ENCODE data around the gene SGSH. TPM values are rescaled to one million over a fixed set of nuclear protein-coding genes. Genes with fewer than 3 reads are reported as not detected.

Gene SGSH
- total RNA-seq, 1 experiment from 2014 or later: 31.7 TPM

DNA sequence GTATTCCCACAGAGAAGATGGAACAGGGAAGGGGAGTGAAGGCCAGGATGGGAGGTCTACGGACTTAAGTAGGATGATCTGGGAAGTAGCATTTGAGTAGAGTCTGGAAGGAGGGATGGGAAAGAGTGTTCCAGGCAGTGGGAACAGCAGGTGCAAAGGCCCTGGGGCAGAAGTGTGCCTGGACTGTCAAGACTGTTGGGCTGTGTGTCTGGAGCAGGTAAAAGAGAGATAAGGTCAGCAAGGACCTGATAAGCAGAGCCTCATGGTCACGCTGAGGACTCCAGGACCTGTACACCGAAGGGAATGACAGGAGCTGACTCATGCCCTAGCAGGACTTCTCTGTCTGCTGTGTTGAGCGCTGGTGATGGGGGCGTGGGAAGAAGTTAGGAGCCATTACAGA, 51.0 kb downstream of the SGSH start:
- no peak for DNase-seq (ENCODE audit: low spot score)
- in situ Hi-C loops (cut with HindIII; ENCODE audit: low sequenced_read_pairs): no loop called here

DNA sequence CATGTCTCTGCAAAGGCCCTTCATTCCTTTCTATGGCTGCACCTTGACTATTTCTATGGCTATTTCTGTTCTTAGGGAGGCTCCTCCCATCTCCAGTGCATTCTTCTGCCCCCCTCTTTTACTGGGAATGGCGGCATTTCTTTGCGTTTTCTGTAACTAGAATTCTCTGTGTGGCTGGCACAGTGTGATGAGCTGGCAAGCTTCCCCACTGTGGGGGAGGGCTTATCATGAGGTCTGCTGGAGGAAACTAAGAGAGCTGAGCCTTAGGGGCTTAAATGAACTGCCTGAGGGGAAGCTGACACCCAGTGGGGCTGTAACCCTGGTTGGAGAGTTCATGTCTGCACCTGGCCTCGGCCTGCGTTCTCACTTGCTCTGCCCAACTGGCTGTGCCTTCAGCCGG, 51.8 kb downstream of the SGSH start:
- in situ Hi-C loops (cut with HindIII; ENCODE audit: low sequenced_read_pairs): no loop called here
- no peak for DNase-seq (ENCODE audit: low spot score)

DNA sequence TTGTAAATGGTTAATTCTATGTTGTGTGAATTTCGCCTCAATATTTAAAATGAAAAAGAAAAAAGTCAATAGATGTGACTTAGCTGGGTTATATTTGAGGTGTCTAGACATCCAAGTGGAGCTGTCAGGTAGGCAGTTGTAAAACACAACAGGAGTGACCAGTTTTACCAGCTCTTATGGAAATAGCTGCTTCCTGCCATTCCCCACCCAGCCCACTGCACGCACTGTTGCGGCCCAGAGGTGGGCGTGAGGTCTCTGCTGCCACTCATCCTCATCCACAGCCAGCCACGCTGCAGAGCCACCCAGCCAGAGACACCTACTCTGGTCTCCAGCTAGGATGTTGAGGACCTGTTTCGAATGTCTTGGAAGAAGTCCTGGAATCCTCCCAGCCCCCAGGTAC, 53.7 kb downstream of the SGSH start:
- no peak for DNase-seq (ENCODE audit: low spot score)
- in situ Hi-C loops (cut with HindIII; ENCODE audit: low sequenced_read_pairs): no loop called here

DNA sequence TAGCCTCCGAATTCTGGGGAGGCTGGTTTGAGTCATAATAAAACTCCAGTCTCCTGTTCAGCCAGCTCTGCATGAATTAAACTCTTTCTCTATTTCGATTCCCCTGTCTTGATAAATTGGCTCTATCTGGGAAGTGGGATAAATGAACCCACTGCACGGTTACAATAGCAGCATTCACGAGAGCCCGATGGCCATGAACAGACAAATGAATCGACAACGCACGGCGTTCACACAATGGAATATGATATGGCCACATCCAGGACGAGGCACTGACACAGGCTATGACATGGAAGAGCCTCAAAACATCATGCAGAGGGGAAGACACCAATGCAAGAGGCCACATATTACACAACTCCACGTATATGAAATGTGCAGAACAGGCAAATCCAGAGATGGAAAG, 55.9 kb downstream of the SGSH start:
- DNase-seq (ENCODE audit: low spot score): no peak
- in situ Hi-C loops (cut with HindIII; ENCODE audit: low sequenced_read_pairs): no loop called here

DNA sequence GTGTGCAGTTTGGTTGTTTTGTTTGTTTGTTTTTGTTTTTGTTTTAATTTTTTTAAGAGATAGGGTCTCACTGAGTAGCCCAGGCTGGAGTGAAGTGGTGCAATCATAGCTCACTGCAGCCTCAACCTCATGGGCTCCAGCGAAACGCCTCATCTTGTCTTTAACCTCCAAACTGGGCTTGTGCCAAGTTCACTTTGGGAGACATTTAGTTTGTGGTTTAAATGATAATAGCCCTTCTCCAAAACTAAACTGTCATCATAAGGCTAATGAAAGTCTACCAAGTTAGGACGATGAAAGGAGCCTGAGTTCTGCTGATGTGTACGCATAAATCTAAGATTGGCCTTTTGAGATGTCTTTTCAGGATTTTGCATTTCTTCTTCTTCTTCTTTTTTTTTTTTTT, 56.8 kb downstream of the SGSH start:
- in situ Hi-C loops (cut with HindIII; ENCODE audit: low sequenced_read_pairs): no loop called here
- no peak for DNase-seq (ENCODE audit: low spot score)

DNA sequence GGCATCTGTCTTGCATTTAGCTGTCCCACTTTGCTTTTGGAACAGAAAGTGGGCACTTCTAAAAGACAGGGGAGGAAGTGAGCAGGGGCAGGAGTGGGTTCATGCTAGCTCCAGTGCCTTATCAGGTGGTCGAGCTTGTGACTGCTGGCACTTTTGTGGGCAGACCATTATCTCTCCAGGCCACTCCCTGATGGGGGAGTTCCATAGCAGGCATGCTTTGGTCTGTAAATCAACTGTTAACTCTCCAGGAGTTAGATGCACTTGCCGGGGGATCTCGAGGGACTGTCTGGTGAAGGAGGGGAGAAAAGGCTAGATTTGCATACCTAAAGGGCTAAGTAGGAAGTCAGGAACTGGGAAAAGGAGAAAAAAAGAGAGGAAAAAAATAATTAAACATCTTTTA, 59.6 kb downstream of the SGSH start:
- no peak for DNase-seq (ENCODE audit: low spot score)
- in situ Hi-C loops (cut with HindIII; ENCODE audit: low sequenced_read_pairs): no loop called here

Other genes starting within 250 kb of the SGSH start
- 9.6 and 21.7 TPM in 2 replicates for gene TBC1D16, start 184.5 kb downstream of the SGSH start, total RNA-seq (2014; rRNA removed; shearing (Covaris generic))
- 13.7 and 14.4 TPM in 2 replicates for gene CCDC40, start 183.7 kb downstream of the SGSH start, total RNA-seq (2014; rRNA removed; shearing (Covaris generic))
- 41.7 and 43.5 TPM in 2 replicates for gene GAA, start 118.8 kb downstream of the SGSH start, total RNA-seq (2014; rRNA removed; shearing (Covaris generic))
- 239 and 247 TPM in 2 replicates for gene EIF4A3, start 73.2 kb downstream of the SGSH start, total RNA-seq (2014; rRNA removed; shearing (Covaris generic))
- gene CARD14, start 50.3 kb downstream of the SGSH start, total RNA-seq (2014; rRNA removed; shearing (Covaris generic)): 0.44 TPM in 1 of 2 replicates, not detected in the other
- gene SLC26A11, start 94 bp upstream of the SGSH start, total RNA-seq (2014; rRNA removed; shearing (Covaris generic)): 16.7 and 19.0 TPM in 2 replicates
- 12.9 and 15.2 TPM in 2 replicates for gene RNF213, start 40.5 kb upstream of the SGSH start, total RNA-seq (2014; rRNA removed; shearing (Covaris generic))
- gene ENDOV, start 194.8 kb upstream of the SGSH start, total RNA-seq (2014; rRNA removed; shearing (Covaris generic)): 28.1 and 30.7 TPM in 2 replicates

All from G401 (cell line).